B cell (primary cell): ENCODE data around the gene CCN5.

Source experiments
- CTCF ChIP-seq: fragments of 200-600 bp; IDR thresholded peaks from one replicate; pipeline ENCODE4 v1.8.0; 2022; ENCODE audit warnings: antibody characterized with exemption, mild to moderate bottlenecking
- EZH2 ChIP-seq: IDR thresholded peaks from 2 replicates; pipeline ENCODE4 v1.6.1; 2012; ENCODE audit warnings: borderline replicate concordance, low read depth, mild to moderate bottlenecking, moderate library complexity, low read length; ENCODE audit not compliant: insufficient read depth, poor library complexity, severe bottlenecking

DNA sequence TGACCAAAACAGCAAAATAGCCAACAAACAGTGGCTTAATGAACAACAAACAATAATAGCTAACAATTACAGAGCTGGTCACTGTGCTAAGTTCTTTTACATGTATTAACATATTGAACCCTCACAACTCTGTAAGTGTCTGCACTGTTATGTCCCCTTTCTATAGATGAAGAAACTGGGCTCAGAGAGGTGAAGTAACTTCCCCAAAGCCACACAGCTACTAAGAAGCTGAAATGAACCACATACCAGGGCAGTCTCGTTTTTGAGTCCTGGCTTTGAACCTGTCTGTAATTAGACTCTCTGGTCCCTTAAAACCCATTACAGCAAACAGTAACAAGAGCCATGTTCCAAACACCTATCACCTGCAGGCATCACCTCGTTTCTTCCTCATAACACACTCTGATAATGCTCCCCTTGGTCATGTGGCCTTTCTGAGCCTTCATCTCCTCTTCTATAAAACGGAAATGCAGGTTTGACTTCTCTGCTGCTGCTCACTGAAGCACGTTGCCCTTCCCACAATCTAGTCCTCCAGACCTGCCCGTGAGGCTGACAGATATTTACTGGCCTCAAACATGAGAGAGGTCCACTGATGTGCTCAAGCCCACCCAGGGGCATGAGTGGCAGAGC, 53.8 kb downstream of the CCN5 start:
- TF ChIP-seq CTCF (no peak), EZH2 (no peak)
